GM20000 (cell line): ENCODE data around the gene MOSMO.

Experiments used
- DNase-seq: peaks from one replicate; pipeline ENCODE4 v3.0.0; 2012; ENCODE audit warnings: low spot score
- TF ChIP-seq, protein P1 (sequence below): IDR thresholded peaks from 2 replicates; pipeline ENCODE4 v1.5.1; 2012; ENCODE audit warnings: mild to moderate bottlenecking, control low read depth; ENCODE audit errors: extremely low read depth, missing control alignments

Gene MOSMO

DNA sequence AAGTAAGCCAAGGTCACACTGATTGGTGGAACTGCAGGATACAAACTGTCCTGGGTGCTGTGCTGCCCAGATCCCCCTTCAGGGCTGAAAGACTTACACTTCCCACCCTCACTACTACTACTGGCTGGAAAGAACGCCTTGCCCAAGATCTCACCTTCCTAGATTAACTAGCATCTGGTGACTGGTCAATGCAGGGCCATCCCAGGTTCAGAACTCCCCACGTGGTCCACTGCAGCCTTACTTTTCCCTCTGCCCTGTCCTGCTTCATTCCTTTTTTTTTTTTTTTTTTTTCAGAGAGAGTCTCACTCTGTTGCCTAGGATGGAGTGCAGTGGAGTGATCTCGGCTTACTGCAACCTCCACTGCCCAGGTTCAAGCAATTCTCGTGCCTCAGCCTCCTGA lies 4.7 kb upstream of the MOSMO start:
- TF ChIP-seq, protein P1, sequence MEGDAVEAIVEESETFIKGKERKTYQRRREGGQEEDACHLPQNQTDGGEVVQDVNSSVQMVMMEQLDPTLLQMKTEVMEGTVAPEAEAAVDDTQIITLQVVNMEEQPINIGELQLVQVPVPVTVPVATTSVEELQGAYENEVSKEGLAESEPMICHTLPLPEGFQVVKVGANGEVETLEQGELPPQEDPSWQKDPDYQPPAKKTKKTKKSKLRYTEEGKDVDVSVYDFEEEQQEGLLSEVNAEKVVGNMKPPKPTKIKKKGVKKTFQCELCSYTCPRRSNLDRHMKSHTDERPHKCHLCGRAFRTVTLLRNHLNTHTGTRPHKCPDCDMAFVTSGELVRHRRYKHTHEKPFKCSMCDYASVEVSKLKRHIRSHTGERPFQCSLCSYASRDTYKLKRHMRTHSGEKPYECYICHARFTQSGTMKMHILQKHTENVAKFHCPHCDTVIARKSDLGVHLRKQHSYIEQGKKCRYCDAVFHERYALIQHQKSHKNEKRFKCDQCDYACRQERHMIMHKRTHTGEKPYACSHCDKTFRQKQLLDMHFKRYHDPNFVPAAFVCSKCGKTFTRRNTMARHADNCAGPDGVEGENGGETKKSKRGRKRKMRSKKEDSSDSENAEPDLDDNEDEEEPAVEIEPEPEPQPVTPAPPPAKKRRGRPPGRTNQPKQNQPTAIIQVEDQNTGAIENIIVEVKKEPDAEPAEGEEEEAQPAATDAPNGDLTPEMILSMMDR, result no peak
- DNase-seq, result no peak

DNA sequence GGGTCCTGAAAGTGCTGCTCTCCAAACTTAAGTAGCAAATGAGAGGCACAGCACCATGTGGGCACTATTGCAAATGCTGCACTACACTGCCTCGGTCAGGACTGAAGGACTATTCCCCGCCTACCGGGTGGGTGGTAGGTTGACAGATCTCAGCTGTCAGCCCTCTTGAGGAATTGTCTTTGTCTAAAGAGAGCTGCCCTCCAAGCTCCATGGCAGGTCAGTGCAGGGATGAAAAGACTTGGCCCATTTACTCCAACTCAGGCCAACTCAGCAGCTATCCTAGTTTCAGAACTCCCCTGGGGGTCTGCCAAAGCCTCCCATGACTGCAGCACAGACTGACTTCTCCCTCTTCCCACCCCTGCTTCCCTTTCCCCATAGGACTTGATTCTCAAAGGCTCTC lies 3.6 kb upstream of the MOSMO start:
- TF ChIP-seq, protein P1, result no peak
- DNase-seq, result no peak

DNA sequence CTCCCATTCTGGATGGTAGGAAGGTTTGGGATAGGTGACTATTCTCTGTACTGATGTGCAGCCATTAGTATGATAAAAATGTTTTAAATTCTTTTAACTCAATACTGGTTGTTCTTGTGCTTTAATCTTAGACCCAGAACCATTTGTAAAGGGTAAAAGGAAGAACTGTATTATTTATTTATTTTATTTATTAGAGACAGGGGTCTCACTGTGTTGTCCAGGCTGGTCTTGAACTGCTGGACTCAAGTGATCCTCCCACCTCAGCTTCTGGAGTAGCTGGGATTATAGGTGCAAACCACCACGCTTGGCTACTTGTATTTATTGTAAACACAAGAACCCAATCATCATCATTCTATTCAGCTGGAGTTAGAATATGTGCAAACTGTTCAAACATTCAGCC lies 2.2 kb upstream of the MOSMO start:
- TF ChIP-seq, protein P1, result no peak
- DNase-seq, result no peak

DNA sequence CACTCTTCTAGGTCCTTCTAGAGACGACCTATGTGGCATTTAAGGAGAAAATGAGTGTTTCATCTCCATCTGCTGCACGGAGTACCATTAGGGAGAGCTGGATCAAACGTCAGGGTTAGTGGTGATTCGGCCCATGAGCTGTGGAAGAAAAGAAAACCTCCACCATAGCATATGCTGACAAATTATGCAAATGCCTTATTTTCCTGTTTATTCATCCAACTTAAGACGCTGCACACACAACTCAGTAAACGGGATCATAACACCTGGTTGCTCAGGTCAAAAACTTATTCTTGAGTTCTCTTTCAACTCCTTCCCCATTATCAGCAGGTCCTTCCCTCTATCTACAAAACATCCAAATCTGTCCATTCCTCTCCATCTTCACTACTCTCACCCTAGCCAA lies 1.3 kb upstream of the MOSMO start:
- DNase-seq, result no peak

DNA sequence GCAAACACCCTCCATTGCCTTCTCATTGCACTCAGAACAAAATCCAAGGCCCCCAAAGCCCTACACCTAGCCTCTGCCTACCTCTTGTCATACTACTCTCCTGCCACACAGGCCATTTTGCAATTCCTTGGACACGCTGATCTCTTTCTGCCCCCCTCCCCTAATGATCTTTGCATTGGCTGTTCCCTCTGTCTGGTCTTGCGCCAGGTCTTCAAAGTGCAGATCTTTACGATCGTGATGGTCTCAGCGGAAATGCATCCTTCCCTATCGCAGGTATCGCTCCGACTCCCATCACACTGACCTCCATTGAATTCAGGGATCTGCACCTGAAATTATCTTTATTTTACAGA lies 777 bp upstream of the MOSMO start:
- DNase-seq, result peak; percentile 27

More for the DNA sequence above, 1.3 kb upstream of the MOSMO start:
- TF ChIP-seq, protein P1, result no peak

DNA sequence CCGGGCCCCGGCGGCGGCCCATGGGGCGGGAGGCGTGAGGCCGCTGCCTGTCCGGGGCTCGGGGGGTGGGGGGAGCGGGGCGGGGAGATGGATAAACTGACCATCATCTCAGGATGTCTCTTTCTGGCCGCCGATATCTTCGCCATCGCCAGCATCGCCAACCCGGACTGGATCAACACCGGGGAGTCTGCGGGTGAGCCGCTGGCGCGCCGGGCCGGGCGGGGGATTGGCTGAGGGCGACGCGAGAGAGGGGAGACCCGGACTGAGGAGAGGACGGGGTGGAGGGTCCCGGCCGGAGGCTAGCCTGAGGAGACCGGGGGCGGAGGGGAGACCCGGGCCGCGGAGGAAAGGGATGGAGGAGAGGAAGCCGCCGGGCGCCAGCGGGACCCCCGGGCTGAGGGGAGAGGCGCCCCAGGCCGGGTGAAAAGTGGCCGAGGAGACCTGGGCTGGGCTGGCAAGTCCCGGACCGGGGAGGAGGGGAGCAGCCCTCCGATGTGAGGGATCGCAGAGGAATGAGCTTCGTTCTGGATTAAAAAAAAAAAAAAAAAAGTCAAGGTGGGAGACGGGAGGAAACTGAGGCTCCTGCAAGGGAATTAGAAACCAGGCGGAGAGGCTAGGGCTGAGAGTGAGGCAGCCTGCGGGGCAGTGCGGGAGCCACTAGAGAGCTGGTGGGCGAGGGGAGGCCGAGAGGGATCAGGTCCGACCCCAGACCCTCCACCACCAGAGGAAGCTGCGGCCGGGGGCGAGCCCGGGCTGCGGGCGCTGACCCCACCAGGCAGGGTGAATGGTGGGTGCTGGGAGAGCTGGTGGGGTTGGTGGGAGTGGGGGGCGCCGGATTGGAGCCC lies 526 bp downstream of the MOSMO start:
- DNase-seq, result no peak
- TF ChIP-seq, protein P1, result no peak

More for the DNA sequence above, 777 bp upstream of the MOSMO start:
- TF ChIP-seq, protein P1, result no peak

GRCh38 chr16:22010902-22011301 lies 3.0 kb downstream of the MOSMO start:
- DNase-seq, result no peak
- TF ChIP-seq, protein P1, result no peak
